Activated naive CD4-positive, alpha-beta T cell treated with anti-CD3 and anti-CD28 coated beads for 36 hours (primary cell): ENCODE measurements around the gene CHMP4A. TPM values are rescaled to one million over a fixed set of nuclear protein-coding genes. Genes with fewer than 3 reads are reported as not detected.

Experiments used
- CTCF ChIA-PET: fragments of 350-600 bp; sonication (Branson Sonifier 250); formaldehyde crosslinking; loops from one replicate; lab custom pipeline; 2021; ENCODE audit warnings: antibody characterized with exemption; lab: Charles Lee
- DNase-seq: peaks from one replicate; pipeline ENCODE4 v3.0.0-alpha.2; 2020
- H3K27ac Mint-ChIP-seq: one replicate; pipeline ENCODE4 v1.8.0; 2021; ENCODE audit warnings: mild to moderate bottlenecking, mixed read lengths
- H3K27me3 Mint-ChIP-seq: one replicate; pipeline ENCODE4 v1.8.0; 2021; ENCODE audit warnings: low read depth, mixed read lengths
- H3K36me3 Mint-ChIP-seq: one replicate; pipeline ENCODE4 v1.8.0; 2021; ENCODE audit warnings: low read depth, mixed read lengths
- H3K4me1 Mint-ChIP-seq: one replicate; pipeline ENCODE4 v1.8.0; 2021; ENCODE audit warnings: low read depth, mixed read lengths
- H3K4me3 Mint-ChIP-seq: one replicate; pipeline ENCODE4 v1.8.0; 2021; ENCODE audit warnings: mild to moderate bottlenecking, moderate library complexity, mixed read lengths
- H3K9me3 Mint-ChIP-seq: one replicate; pipeline ENCODE4 v1.8.0; 2021; ENCODE audit warnings: mixed read lengths
- intact Hi-C: fragments of 100-400 bp; cut with micrococcal nuclease; formaldehyde crosslinking; loops from one replicate; pipeline ENCODE4 v1.15.1; 2023
- total RNA-seq, 2 experiments: library from RNA; stranded (reverse); gene quantifications; one replicate each; pipeline ENCODE4 v1.2.3, GENCODE V29; 2021

The CHMP4A gene, protein sequence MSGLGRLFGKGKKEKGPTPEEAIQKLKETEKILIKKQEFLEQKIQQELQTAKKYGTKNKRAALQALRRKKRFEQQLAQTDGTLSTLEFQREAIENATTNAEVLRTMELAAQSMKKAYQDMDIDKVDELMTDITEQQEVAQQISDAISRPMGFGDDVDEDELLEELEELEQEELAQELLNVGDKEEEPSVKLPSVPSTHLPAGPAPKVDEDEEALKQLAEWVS
- 10 to 100 TPM; 65.2 to 66.5 TPM for total RNA-seq

GRCh38 chr14:24212924-24213865, at the start of gene CHMP4A:
Gene CHMP4A (minus strand): TSS chr14:24213488. CDS start chr14:24213439, 49 bp downstream.
- Mint-ChIP-seq H3K4me1 (peaks cover 51% of the 10 kb centered on the region), H3K36me3 (peaks cover 28% of the 10 kb centered on the region), H3K27ac (peak within 1 kb of the TSS; percentile 96), H3K9me3 (no peaks in the 10 kb centered on the region), H3K4me3 (peak within 1 kb of the TSS; percentile 92), H3K27me3 (no peaks in the 10 kb centered on the region)
- intact Hi-C loops, result loop anchor here (1.0 to 10.0 kb wide), 13 partner anchors 18 to 462 kb away; partner anchors contain the start of genes DCAF11, DHRS1, EMC9 and GMPR2
- CTCF ChIA-PET, result interaction anchor here (0.6 to 6.8 kb wide), 11 partner anchors 18 to 218 kb away, joined by 3 to 64 read pairs (median 6); partner anchors contain the start of genes CIDEB, IRF9, LTB4R2 and TINF2
- DNase-seq, result peak; percentile 98

DNA sequence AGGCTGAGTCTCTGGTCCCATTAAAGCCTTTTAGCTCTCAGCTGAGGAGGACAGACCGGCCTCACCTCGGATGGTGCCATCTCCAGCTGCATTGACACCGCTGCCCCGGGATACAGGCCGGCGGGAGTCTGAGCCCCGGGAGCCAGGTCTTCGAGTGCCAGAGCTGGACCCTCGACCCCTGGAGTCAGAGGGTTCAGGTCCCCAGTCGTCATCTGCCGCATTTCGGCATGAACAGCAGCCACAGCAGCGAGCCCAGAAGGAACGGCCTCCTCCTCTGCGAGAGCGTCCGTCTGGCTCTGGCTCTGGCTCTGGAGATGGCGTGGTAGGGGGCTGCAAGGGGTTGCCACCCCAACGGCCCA, 48.7 kb upstream of the CHMP4A start:
- Mint-ChIP-seq H3K4me1 (no peaks in the 10 kb centered on the region), H3K4me3 (no peak overlapping the region), H3K27me3 (no peaks in the 10 kb centered on the region), H3K36me3 (peaks cover 11% of the 10 kb centered on the region), H3K27ac (no peak overlapping the region), H3K9me3 (no peaks in the 10 kb centered on the region)
- DNase-seq, result no peak
- CTCF ChIA-PET, result interaction anchor here (0.6 to 2.1 kb wide), 5 partner anchors 9 to 46 kb away, joined by 3 to 8 read pairs (median 4); partner anchors contain the start of genes CIDEB, RABGGTA and TINF2
- intact Hi-C loops, result no loop called here

- Mint-ChIP-seq H3K9me3 (no peaks in the 10 kb centered on the region), H3K36me3 (peaks cover 9% of the 10 kb centered on the region), H3K4me1 (no peaks in the 10 kb centered on the region), H3K27me3 (no peaks in the 10 kb centered on the region), H3K27ac (no peak overlapping the region), H3K4me3 (no peak overlapping the region)
- DNase-seq, result no peak
- intact Hi-C loops, result no loop called here
- CTCF ChIA-PET, result interaction anchor here (0.6 to 2.1 kb wide), 4 partner anchors 8 to 21 kb away, joined by 3 to 8 read pairs (median 4); partner anchors contain the start of genes RABGGTA and TINF2
Measured at GRCh38 chr14:24261256-24261968, 48.1 kb upstream of the CHMP4A start.

GRCh38 chr14:24260780-24261157, 47.5 kb upstream of the CHMP4A start:
- CTCF ChIA-PET, result interaction anchor here (1.0 to 2.1 kb wide), 2 partner anchors 8 to 18 kb away, joined by 4 to 8 read pairs; partner anchors contain the start of gene TINF2
- intact Hi-C loops, result no loop called here
- Mint-ChIP-seq H3K27me3 (no peaks in the 10 kb centered on the region), H3K27ac (no peak overlapping the region), H3K4me1 (no peaks in the 10 kb centered on the region), H3K36me3 (peaks cover 6% of the 10 kb centered on the region), H3K4me3 (no peak overlapping the region), H3K9me3 (no peaks in the 10 kb centered on the region)
- no peak for DNase-seq

DNA sequence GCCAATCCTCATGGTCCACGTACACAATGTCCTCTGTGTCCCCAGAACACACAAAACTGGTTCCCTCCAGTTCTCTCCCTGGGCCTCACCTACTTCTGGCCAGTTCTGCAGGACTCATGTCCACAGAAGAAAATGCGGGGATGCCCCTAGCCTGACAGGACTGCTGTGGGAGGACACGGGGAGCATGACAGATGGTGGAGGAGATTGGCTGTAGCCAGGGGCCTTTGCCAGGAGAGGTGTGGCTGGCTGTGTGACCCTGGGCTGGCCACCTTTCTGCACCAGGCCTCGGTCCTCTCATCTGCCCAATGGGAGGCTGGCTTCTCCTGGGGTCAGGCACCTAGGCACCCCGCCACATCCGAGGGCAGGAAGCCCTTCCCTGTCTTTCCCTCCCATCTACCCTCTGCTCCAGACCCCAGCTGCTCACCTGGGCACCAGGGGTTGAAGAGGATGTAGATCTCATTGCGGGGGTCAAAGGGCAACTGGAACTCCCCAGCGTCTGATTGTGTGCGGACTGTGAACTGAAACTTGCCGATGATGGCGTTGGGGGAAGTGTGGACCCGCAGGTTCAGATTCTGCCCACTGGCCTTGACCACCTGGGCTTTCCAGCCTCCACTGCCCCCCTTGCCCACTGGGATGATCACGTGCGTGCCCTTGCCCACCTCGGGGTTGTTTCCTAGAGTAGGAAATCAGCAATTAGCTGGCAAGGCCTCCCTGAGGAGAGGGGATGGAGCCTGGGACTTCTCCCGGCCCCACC, 46.9 kb upstream of the CHMP4A start:
- Mint-ChIP-seq H3K9me3 (no peaks in the 10 kb centered on the region), H3K36me3 (peaks cover 6% of the 10 kb centered on the region), H3K27me3 (no peaks in the 10 kb centered on the region), H3K4me3 (no peak overlapping the region), H3K4me1 (no peaks in the 10 kb centered on the region), H3K27ac (no peak overlapping the region)
- CTCF ChIA-PET, result interaction anchor here (2.1 kb wide), 1 partner anchor 18 kb away, joined by 8 read pairs; the partner anchor contains the start of gene TINF2
- DNase-seq, result no peak
- intact Hi-C loops, result no loop called here

GRCh38 chr14:24259282-24260025, 46.2 kb upstream of the CHMP4A start:
- CTCF ChIA-PET, result interaction anchor here (0.5 to 1.0 kb wide), 3 partner anchors 37 to 73 kb away, joined by 3 to 4 read pairs (median 3); no protein-coding TSS in a partner anchor
- DNase-seq, result no peak
- intact Hi-C loops, result no loop called here
- H3K36me3 Mint-ChIP-seq, result peaks cover 6% of the 10 kb centered on the region
- no peaks in the 10 kb centered on the region for H3K9me3 Mint-ChIP-seq
- no peak overlapping the region for H3K27ac Mint-ChIP-seq
- no peaks in the 10 kb centered on the region for H3K4me1 Mint-ChIP-seq
- no peaks in the 10 kb centered on the region for H3K27me3 Mint-ChIP-seq
- H3K4me3 Mint-ChIP-seq, result no peak overlapping the region

GRCh38 chr14:24258548-24259265, 45.4 kb upstream of the CHMP4A start:
- Mint-ChIP-seq H3K4me3 (no peak overlapping the region), H3K27ac (no peak overlapping the region), H3K36me3 (peaks cover 7% of the 10 kb centered on the region), H3K9me3 (no peaks in the 10 kb centered on the region), H3K4me1 (no peaks in the 10 kb centered on the region), H3K27me3 (no peaks in the 10 kb centered on the region)
- no peak for DNase-seq
- intact Hi-C loops, result no loop called here
- CTCF ChIA-PET, result interaction anchor here (0.5 to 1.4 kb wide), 3 partner anchors 12 to 74 kb away, joined by 3 to 9 read pairs (median 4); no protein-coding TSS in a partner anchor

DNA sequence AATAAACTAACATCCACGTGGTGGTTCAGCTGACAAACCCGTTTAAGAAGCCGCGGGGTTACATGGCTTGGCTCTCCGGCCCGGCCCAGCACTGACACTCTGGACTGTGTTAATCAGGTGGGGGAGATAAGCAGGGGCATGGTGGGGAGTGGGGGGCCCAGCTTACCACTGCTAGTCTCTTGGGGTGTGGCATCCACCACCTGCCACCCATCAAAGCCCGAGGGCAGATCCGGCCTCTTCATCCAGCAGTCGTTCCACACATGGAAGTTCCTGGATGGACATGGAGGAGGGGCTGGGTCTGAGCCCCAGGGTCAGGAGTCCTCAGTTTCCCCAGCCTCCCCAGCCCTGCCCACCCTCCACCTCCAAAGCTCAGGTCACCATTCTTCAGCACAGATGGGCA, 44.8 kb upstream of the CHMP4A start:
- no peak overlapping the region for H3K4me3 Mint-ChIP-seq
- intact Hi-C loops, result no loop called here
- H3K4me1 Mint-ChIP-seq, result no peaks in the 10 kb centered on the region
- CTCF ChIA-PET, result interaction anchor here (1.4 to 2.0 kb wide), 2 partner anchors 11 to 13 kb away, joined by 7 to 9 read pairs; partner anchors contain the start of gene RABGGTA
- H3K27ac Mint-ChIP-seq, result no peak overlapping the region
- H3K36me3 Mint-ChIP-seq, result peaks cover 8% of the 10 kb centered on the region
- H3K9me3 Mint-ChIP-seq, result no peaks in the 10 kb centered on the region
- no peak for DNase-seq
- H3K27me3 Mint-ChIP-seq, result no peaks in the 10 kb centered on the region

DNA sequence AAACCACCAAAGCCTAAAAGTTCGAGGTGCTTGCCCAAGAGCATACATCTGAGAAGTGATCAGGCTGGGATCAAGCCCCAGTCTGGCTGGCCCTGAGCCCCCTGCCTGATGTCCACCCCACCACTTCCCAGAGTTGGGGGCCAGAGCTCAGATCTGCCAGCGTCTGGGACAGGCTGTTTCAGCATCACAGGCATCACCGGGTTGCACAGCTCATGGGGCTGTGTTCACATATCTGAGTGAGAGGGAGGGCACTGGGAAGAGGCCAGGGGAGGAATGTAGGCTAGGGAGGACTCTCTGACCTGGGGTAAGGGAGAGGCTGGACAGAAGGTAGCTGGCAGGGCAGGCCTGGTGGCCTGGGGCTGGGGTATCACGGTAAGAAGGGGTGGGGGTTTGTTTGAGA, 43.7 kb upstream of the CHMP4A start:
- Mint-ChIP-seq H3K4me1 (no peaks in the 10 kb centered on the region), H3K27me3 (no peaks in the 10 kb centered on the region), H3K27ac (no peak overlapping the region), H3K36me3 (peaks cover 8% of the 10 kb centered on the region), H3K9me3 (no peaks in the 10 kb centered on the region), H3K4me3 (no peak overlapping the region)
- intact Hi-C loops, result no loop called here
- no peak for DNase-seq
- CTCF ChIA-PET, result interaction anchor here (1.2 to 2.0 kb wide), 3 partner anchors 10 to 41 kb away, joined by 3 to 9 read pairs (median 7); partner anchors contain the start of genes MDP1 and RABGGTA
